IPS-18a (cell line): ENCODE results near the gene FAM13C.

ENCODE experiments used
- H3K27ac ChIP-seq: one replicate; pipeline ENCODE4 v1.5.1; 2013; ENCODE audit warnings: low read length
- H3K27me3 ChIP-seq: one replicate; pipeline ENCODE4 v1.6.1; 2013; ENCODE audit warnings: mild to moderate bottlenecking, low read length; ENCODE audit not compliant: control insufficient read depth, insufficient read depth
- H3K36me3 ChIP-seq: one replicate; pipeline ENCODE4 v1.6.1; 2013; ENCODE audit warnings: low read depth, low read length; ENCODE audit not compliant: control insufficient read depth
- H3K4me1 ChIP-seq: one replicate; pipeline ENCODE4 v1.6.1; 2013; ENCODE audit warnings: low read depth, low read length; ENCODE audit not compliant: control insufficient read depth
- H3K4me3 ChIP-seq: one replicate; pipeline ENCODE4 v1.5.1; 2013; ENCODE audit warnings: low read length
- H3K9ac ChIP-seq: one replicate; pipeline ENCODE4 v1.6.1; 2013; ENCODE audit warnings: mild to moderate bottlenecking, low read length, moderate library complexity
- H3K9me3 ChIP-seq: one replicate; pipeline ENCODE4 v1.6.1; 2013; ENCODE audit warnings: low read depth, low read length; ENCODE audit not compliant: control insufficient read depth

The FAM13C gene

DNA sequence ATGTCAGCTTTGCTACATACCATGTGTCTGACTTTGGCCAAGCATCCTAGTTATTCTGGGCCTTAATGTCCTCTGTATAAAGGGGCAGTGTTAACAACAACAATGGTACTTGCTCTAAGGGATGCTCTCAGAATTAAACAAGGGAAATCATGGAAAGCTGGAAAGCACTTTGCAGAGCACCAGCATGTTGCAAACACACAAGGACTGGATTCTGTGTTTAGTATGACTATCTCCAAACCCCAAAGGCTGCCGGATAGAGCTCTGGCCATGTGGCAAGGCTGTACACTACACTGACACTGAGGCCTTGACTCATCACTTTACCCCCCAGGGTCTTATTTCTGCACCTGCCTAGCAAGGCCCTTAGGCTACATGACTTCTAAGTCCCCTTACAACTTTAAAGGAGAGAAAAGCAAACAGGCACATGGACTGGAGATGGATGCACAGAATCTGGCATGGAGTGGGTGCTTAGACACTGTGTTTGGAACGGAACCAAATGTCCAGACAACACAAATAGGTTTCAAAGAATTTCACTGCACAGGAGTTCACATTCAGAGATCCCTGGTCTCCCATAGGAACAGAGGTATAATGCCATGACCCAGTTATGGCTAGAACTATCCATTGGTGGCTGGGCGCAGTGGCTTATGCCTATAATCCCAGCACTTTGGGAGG, 74.6 kb downstream of the FAM13C start:
- Histone ChIP-seq H3K9ac (no peak overlapping the region), H3K4me1 (peaks cover 11% of the 10 kb centered on the region), H3K9me3 (no peaks in the 10 kb centered on the region), H3K4me3 (no peak overlapping the region), H3K27ac (no peak overlapping the region), H3K27me3 (no peaks in the 10 kb centered on the region), H3K36me3 (no peaks in the 10 kb centered on the region)

DNA sequence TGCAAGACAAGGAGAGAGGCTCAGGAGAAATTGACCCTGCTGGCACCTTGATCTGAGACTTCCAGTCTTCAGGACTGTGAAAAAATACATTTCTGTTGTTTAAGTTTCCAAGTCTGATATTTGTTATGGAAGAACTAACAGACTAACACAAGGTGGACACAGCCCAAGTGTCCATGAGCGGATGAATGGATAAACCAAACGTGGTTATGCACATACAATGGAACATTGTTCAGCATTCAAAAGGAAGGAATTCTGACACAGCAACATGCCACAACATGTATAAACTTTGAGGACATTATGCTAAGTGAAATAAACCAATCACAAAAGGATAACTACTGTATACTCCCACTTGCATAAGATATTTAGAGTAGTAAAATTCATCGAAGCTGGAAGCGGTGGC, 76.5 kb downstream of the FAM13C start:
- no peak overlapping the region for H3K4me3 ChIP-seq
- H3K27me3 ChIP-seq, result no peaks in the 10 kb centered on the region
- no peaks in the 10 kb centered on the region for H3K36me3 ChIP-seq
- H3K9me3 ChIP-seq, result no peaks in the 10 kb centered on the region
- H3K9ac ChIP-seq, result no peak overlapping the region
- no peak overlapping the region for H3K27ac ChIP-seq
- peaks cover 11% of the 10 kb centered on the region for H3K4me1 ChIP-seq

DNA sequence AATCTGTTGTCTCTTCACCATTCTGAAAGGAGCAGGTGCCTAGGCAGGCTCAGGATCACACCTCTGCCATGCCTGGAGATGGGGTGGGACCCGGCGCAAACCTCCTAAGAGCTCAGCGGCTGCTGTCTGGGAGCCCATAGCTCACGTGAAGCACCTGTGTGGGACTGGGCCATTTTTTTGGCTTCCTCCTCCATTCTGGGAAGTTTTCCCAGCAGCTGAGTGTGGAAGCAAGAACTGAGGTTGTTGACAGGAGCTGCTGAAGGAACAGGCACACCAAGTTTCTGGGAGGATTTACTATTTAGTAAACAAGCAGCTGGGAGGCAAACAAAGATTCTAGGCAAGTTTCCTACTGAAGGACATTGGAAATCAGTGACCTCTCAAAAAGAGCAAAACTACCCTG, 77.3 kb downstream of the FAM13C start:
- Histone ChIP-seq H3K9ac (no peak overlapping the region), H3K27ac (no peak overlapping the region), H3K4me3 (no peak overlapping the region), H3K27me3 (no peaks in the 10 kb centered on the region), H3K36me3 (no peaks in the 10 kb centered on the region), H3K9me3 (no peaks in the 10 kb centered on the region), H3K4me1 (peaks cover 8% of the 10 kb centered on the region)

DNA sequence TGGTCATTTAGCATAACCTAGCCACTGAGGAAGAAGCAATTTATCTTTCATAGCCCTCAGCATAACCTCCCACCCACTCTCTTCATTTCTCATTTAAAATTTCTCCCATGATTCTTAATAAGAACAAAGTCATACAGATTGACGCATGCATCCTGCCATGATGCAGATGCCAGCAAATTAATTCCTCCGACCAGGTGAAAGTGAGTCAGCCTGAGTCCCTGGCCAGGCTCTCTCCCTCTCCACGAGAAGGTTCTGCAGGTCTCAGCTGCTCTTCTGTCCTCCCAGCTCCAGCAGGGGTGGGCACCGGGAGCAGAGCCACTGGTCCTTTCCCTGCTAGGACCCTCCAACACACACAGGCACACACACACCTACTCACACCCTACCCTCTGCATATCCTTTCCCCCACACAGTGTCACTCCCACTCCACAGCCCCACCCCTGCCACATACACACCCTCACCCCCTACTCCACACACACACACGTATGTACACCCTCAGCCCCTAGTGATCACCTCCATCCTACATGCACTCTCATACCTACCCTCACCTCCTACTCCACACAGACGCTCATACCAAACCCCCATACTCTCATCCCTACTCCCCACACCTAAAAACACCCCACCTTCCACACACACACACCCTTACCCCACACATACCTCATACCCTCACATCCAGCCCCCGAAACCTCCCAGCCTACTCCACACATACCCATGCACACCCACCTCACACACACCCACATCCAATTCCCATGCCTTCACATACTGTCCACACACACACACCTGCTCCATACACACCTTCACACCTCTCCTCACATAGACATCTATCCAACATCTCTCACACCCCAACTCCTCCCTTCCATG, 78.0 kb downstream of the FAM13C start:
- Histone ChIP-seq H3K36me3 (no peaks in the 10 kb centered on the region), H3K9ac (no peak overlapping the region), H3K9me3 (no peaks in the 10 kb centered on the region), H3K27me3 (no peaks in the 10 kb centered on the region), H3K27ac (no peak overlapping the region), H3K4me3 (no peak overlapping the region), H3K4me1 (peaks cover under 1% of the 10 kb centered on the region)

DNA sequence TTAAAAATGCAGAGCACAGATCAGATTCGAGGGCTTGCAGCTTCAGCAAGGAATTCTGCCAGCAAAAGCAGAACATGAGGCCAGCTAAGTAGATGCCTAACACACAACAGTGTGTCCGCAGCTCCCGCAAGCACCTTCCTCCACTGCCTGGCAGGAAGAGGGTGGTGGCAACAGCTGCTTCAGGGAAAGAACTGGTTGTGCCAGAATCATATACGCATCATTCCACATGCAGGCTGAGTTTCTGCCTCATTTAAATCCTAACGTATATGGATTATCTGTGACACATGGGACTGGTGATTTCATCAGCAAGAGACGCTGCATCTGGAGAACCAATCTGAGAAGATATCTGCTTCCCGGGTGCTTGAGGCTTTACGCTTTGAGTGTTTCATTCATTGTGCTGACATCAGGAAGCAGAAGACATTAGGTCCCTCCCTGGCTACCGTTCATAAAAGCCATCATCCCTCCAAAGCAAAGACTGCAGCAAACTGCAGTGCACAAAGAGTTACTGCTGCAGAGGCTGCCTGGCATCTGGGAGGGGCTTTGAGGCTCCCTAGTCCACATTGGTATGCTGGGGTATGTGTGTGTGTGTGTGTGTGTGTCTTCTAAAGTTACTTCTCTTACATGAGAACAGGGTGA, 78.8 kb downstream of the FAM13C start:
- H3K4me1 ChIP-seq, result no peaks in the 10 kb centered on the region
- no peak overlapping the region for H3K4me3 ChIP-seq
- no peaks in the 10 kb centered on the region for H3K36me3 ChIP-seq
- H3K27me3 ChIP-seq, result no peaks in the 10 kb centered on the region
- H3K9ac ChIP-seq, result no peak overlapping the region
- no peak overlapping the region for H3K27ac ChIP-seq
- H3K9me3 ChIP-seq, result no peaks in the 10 kb centered on the region

DNA sequence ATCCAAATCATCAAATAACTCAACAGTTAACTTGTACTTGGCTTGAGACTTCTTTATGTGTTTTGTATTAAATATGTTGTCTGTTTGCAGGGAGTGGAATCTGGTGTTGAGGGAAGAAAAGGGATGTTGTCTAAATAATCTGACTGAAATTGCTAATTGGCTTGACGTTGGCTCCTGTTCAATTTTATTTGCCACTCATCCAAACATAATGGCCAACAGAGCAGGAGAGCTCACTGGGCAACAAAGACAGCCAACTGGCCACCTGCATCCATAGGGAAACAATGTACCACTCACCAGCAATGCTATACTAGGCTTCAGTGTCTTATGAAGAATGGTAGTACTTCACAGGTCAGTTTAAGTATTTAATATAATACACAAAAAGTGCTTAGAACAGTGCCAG, 80.5 kb downstream of the FAM13C start:
- Histone ChIP-seq H3K9me3 (no peaks in the 10 kb centered on the region), H3K27ac (no peak overlapping the region), H3K4me3 (no peak overlapping the region), H3K9ac (no peak overlapping the region), H3K36me3 (no peaks in the 10 kb centered on the region), H3K27me3 (no peaks in the 10 kb centered on the region), H3K4me1 (no peaks in the 10 kb centered on the region)

DNA sequence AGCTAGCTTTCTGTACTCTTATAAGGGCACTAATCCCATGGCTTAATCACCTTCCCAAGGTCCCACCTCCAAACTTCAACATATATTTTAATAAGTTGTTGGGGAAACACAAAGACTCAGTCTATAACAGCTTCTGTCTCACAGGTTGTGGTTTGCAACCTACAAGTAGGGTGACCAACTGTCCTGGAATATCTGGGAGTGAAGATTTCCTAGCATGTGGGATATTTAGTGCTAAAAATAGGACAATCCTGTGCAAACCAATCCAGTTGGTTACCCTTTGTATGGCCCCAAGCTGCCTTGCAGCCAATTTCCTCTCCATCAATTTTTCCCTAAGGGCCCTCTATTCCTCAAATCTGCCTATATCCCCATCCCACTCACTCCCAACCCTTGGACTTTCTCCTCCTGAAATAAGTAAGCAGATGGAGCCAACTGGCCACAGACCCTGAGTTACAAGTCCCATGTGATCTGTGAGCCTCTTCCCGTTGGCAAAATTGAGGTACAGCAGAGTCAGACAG, 82.3 kb downstream of the FAM13C start:
- Histone ChIP-seq H3K9me3 (no peaks in the 10 kb centered on the region), H3K27ac (no peak overlapping the region), H3K9ac (no peak overlapping the region), H3K27me3 (no peaks in the 10 kb centered on the region), H3K4me1 (no peaks in the 10 kb centered on the region), H3K36me3 (no peaks in the 10 kb centered on the region), H3K4me3 (no peak overlapping the region)

DNA sequence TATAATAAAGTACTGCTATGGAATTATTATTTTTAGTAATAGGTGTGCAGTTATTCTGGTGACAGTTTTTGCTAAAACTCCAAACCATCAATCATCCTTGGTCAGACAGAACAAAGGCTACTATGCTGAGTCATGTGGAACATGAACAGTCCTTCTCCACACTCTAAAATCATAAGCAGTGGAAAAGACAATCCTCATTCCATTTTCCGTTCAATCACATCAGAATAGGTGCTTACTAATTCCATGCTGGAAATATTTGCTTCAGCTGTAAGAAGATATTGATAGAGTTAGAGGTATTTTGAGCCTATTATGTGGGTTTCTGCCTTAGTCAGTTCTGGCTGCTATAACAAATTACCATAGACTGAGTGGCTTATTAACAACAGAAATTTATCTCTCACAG, 82.9 kb downstream of the FAM13C start:
- H3K9me3 ChIP-seq, result no peaks in the 10 kb centered on the region
- H3K9ac ChIP-seq, result no peak overlapping the region
- no peaks in the 10 kb centered on the region for H3K4me1 ChIP-seq
- H3K27me3 ChIP-seq, result no peaks in the 10 kb centered on the region
- no peaks in the 10 kb centered on the region for H3K36me3 ChIP-seq
- no peak overlapping the region for H3K27ac ChIP-seq
- H3K4me3 ChIP-seq, result no peak overlapping the region

DNA sequence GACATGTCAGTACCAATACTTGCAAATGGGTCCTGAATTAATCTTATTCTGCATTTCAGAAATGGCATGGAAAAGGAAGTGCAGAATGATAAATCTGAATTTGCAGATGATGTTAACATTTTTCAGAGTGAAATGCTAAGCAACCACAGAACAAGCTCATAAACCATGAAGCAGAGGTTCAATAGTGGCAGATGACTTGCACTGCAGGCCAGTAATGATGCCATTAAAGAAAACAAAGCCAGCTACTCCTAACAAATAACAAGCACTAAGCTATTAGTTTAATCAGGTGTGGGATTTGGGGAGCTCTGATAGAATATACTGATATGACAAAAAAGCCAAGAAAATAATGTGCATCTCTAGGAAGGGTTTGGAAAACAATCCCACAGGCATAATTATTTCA, 85.4 kb downstream of the FAM13C start:
- H3K27me3 ChIP-seq, result no peaks in the 10 kb centered on the region
- H3K4me3 ChIP-seq, result no peak overlapping the region
- no peaks in the 10 kb centered on the region for H3K36me3 ChIP-seq
- no peaks in the 10 kb centered on the region for H3K4me1 ChIP-seq
- H3K27ac ChIP-seq, result no peak overlapping the region
- no peaks in the 10 kb centered on the region for H3K9me3 ChIP-seq
- no peak overlapping the region for H3K9ac ChIP-seq

DNA sequence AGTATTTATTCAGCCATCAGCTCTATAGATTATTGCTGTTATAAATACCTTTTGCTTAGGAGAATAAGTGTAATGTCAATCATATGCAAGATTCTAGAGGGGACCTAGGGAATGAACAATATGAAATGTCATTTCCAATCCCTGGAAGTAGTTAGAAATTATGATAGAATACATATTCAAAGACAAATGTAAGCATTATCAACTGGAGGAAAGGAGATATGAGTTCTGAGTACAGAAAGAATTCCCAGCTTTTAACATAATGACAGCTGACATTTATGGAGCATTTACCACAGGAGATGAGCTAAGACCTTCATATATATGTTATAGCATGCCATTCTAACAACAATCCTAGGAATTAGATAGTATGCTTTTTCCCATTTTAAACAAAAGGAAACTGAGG, 86.2 kb downstream of the FAM13C start:
- H3K4me3 ChIP-seq, result no peak overlapping the region
- no peaks in the 10 kb centered on the region for H3K27me3 ChIP-seq
- H3K9ac ChIP-seq, result no peak overlapping the region
- H3K27ac ChIP-seq, result no peak overlapping the region
- no peaks in the 10 kb centered on the region for H3K36me3 ChIP-seq
- H3K9me3 ChIP-seq, result no peaks in the 10 kb centered on the region
- H3K4me1 ChIP-seq, result no peaks in the 10 kb centered on the region

DNA sequence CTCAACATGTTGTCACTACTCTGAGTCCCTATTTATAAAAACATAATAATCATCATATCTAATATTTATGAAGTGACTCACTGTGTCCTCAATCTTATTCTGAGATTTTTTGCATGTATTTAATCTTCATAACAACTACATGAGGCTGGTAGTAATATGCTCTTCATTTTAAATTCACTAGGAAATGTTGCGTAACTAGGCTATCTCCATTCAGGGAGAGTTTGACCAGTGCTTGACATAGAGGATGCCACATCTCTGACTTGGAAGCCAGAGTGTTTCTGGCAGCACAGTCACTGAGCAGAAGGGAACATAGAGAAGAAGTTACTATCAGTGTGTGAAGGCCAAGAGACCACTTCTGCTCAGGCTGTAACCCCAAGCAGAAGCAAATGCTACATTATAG, 88.9 kb downstream of the FAM13C start:
- H3K4me1 ChIP-seq, result no peaks in the 10 kb centered on the region
- no peak overlapping the region for H3K27ac ChIP-seq
- H3K27me3 ChIP-seq, result no peaks in the 10 kb centered on the region
- no peak overlapping the region for H3K4me3 ChIP-seq
- no peaks in the 10 kb centered on the region for H3K36me3 ChIP-seq
- H3K9ac ChIP-seq, result no peak overlapping the region
- no peaks in the 10 kb centered on the region for H3K9me3 ChIP-seq
